Mucosa of rectum (tissue), 2 donors: Measurements from ENCODE around the gene LMBRD1.

Experiments used
- H3K27ac ChIP-seq, 2 donors: one replicate each; pipeline ENCODE4 v1.7.0; 2013; ENCODE audit warnings: inconsistent platforms in 2 of 2, low read depth in 2 of 2, low read length in 2 of 2
- H3K27me3 ChIP-seq, 2 donors: one replicate each; pipeline ENCODE4 v1.7.0; 2013; ENCODE audit warnings: low read length in 2 of 2; ENCODE audit not compliant: control insufficient read depth in 2 of 2, insufficient read depth in 2 of 2
- H3K36me3 ChIP-seq, 2 donors: one replicate each; pipeline ENCODE4 v1.7.0; 2013; ENCODE audit warnings: low read length in 2 of 2; ENCODE audit not compliant: control insufficient read depth in 2 of 2, insufficient read depth in 2 of 2
- H3K4me1 ChIP-seq, 2 donors: one replicate each; pipeline ENCODE4 v1.7.0; 2013; ENCODE audit warnings: low read length in 2 of 2, mild to moderate bottlenecking in 1 of 2; ENCODE audit not compliant: control insufficient read depth in 2 of 2, insufficient read depth in 2 of 2
- H3K4me3 ChIP-seq, 2 donors: one replicate each; pipeline ENCODE4 v1.7.0; 2013; ENCODE audit warnings: low read length in 2 of 2
- H3K9ac ChIP-seq, 2 donors: one replicate each; pipeline ENCODE4 v1.7.0; 2013; ENCODE audit warnings: low read length in 2 of 2, low read depth in 1 of 2, mild to moderate bottlenecking in 1 of 2
- H3K9me3 ChIP-seq, 2 donors: one replicate each; pipeline ENCODE4 v1.7.0; 2013; ENCODE audit warnings: low read length in 2 of 2; ENCODE audit not compliant: control insufficient read depth in 2 of 2
- donor health status: healthy.
- donor health status: Normal muscosa, but diverticular disease.

The LMBRD1 gene

GRCh38 chr6:69784595-69785377 is 12.0 kb downstream of the LMBRD1 start:
- no peaks in the 10 kb centered on the region for H3K4me1 ChIP-seq
- H3K9ac ChIP-seq, result no peak overlapping the region

GRCh38 chr6:69783108-69783507 is 13.7 kb downstream of the LMBRD1 start:
- Histone ChIP-seq H3K9me3 (no peaks in the 10 kb centered on the region), H3K4me3 (no peak overlapping the region), H3K27ac (no peak overlapping the region), H3K27me3 (no peaks in the 10 kb centered on the region), H3K36me3 (peaks cover 0 to 7% of the 10 kb centered on the region in 2 donors), H3K9ac (no peak overlapping the region), H3K4me1 (no peaks in the 10 kb centered on the region)

More at GRCh38 chr6:69784595-69785377, 12.0 kb downstream of the LMBRD1 start:
- Histone ChIP-seq H3K4me3 (no peak overlapping the region), H3K9me3 (no peaks in the 10 kb centered on the region), H3K36me3 (peaks cover 5 to 10% of the 10 kb centered on the region in 2 donors), H3K27me3 (no peaks in the 10 kb centered on the region), H3K27ac (no peak overlapping the region)

GRCh38 chr6:69780585-69781178 is 16.1 kb downstream of the LMBRD1 start:
- Histone ChIP-seq H3K27ac (no peak overlapping the region), H3K9ac (no peak overlapping the region), H3K4me1 (no peaks in the 10 kb centered on the region), H3K4me3 (no peak overlapping the region), H3K27me3 (no peaks in the 10 kb centered on the region), H3K9me3 (no peaks in the 10 kb centered on the region), H3K36me3 (peaks cover 0 to 8% of the 10 kb centered on the region in 2 donors)

- Histone ChIP-seq H3K27me3 (no peaks in the 10 kb centered on the region), H3K27ac (no peak overlapping the region), H3K9ac (no peak overlapping the region), H3K4me3 (no peak overlapping the region), H3K36me3 (peaks cover 0 to 8% of the 10 kb centered on the region in 2 donors), H3K9me3 (no peaks in the 10 kb centered on the region), H3K4me1 (no peaks in the 10 kb centered on the region)
Measured at GRCh38 chr6:69775941-69776340, 20.9 kb downstream of the LMBRD1 start.

- Histone ChIP-seq H3K36me3 (peaks cover 0 to 7% of the 10 kb centered on the region in 2 donors), H3K4me3 (no peak overlapping the region), H3K9me3 (no peaks in the 10 kb centered on the region), H3K27me3 (no peaks in the 10 kb centered on the region), H3K9ac (no peak overlapping the region), H3K4me1 (no peaks in the 10 kb centered on the region), H3K27ac (no peak overlapping the region)
Measured at GRCh38 chr6:69775585-69775849, 21.3 kb downstream of the LMBRD1 start.

GRCh38 chr6:69774740-69775584 is 21.8 kb downstream of the LMBRD1 start:
- no peak overlapping the region for H3K27ac ChIP-seq

GRCh38 chr6:69771158-69771906 is 25.5 kb downstream of the LMBRD1 start:
- Histone ChIP-seq H3K4me1 (no peaks in the 10 kb centered on the region), H3K36me3 (peaks cover 0 to 4% of the 10 kb centered on the region in 2 donors), H3K9me3 (no peaks in the 10 kb centered on the region), H3K27ac (no peak overlapping the region), H3K27me3 (no peaks in the 10 kb centered on the region), H3K4me3 (no peak overlapping the region), H3K9ac (no peak overlapping the region)

More at GRCh38 chr6:69774740-69775584, 21.8 kb downstream of the LMBRD1 start:
- Histone ChIP-seq H3K36me3 (peaks cover 0 to 6% of the 10 kb centered on the region in 2 donors), H3K4me1 (no peaks in the 10 kb centered on the region), H3K27me3 (no peaks in the 10 kb centered on the region), H3K9me3 (no peaks in the 10 kb centered on the region), H3K9ac (no peak overlapping the region), H3K4me3 (no peak overlapping the region)

GRCh38 chr6:69768664-69769063 is 28.1 kb downstream of the LMBRD1 start:
- Histone ChIP-seq H3K27ac (no peak overlapping the region), H3K4me1 (no peaks in the 10 kb centered on the region), H3K27me3 (no peaks in the 10 kb centered on the region), H3K4me3 (no peak overlapping the region), H3K36me3 (peaks cover 0 to 4% of the 10 kb centered on the region in 2 donors), H3K9ac (no peak overlapping the region), H3K9me3 (no peaks in the 10 kb centered on the region)

GRCh38 chr6:69763763-69764162 is 33.0 kb downstream of the LMBRD1 start:
- H3K27ac ChIP-seq, result no peak overlapping the region
- H3K4me3 ChIP-seq, result no peak overlapping the region
- no peaks in the 10 kb centered on the region for H3K9me3 ChIP-seq
- H3K4me1 ChIP-seq, result no peaks in the 10 kb centered on the region
- H3K27me3 ChIP-seq, result no peaks in the 10 kb centered on the region
- H3K36me3 ChIP-seq, result peaks cover 0 to 2% of the 10 kb centered on the region in 2 donors
- no peak overlapping the region for H3K9ac ChIP-seq
